GM12878 (cell line): ENCODE results near the gene STX16. TPM values are rescaled to one million over a fixed set of nuclear protein-coding genes. Genes with fewer than 3 reads are reported as not detected.

Experiments
- ATAC-seq: fragments of 200-7000 bp; cut with Tn5 transposase; 3 replicates; pipeline ENCODE4 v1.9.1; 2020; ENCODE audit warnings: mild to moderate bottlenecking, moderate library complexity
- BruUV-seq: library from RNA; stranded (reverse); fragments of 400-500 nt; replicated peaks from 2 replicates; lab custom pipeline; 2021; lab: Mats Ljungman, UMichigan
- CTCF ChIA-PET: fragments of 300-600 bp; sonication (Branson Sonifier 250); formaldehyde crosslinking; extraction: SDS; loops from one replicate; lab custom pipeline; 2021; ENCODE audit warnings: inconsistent platforms; lab: Yijun Ruan, JAX
- POLR2A ChIA-PET: fragments of 350-600 bp; formaldehyde crosslinking; extraction: SDS; loops from one replicate; lab custom pipeline; 2021; ENCODE audit warnings: inconsistent platforms; lab: Charles Lee
- RAD21 ChIA-PET: fragments of 300-600 bp; sonication (Branson Sonifier 250); formaldehyde crosslinking; loops from one replicate; lab custom pipeline; 2023; ENCODE audit warnings: antibody characterized with exemption; ENCODE audit not compliant: unreplicated experiment; lab: Charles Lee
- SMC1A ChIA-PET: fragments of 300-600 bp; sonication (Branson Sonifier 250); formaldehyde crosslinking; loops from one replicate; lab custom pipeline; 2023; ENCODE audit not compliant: unreplicated experiment, uncharacterized antibody; lab: Charles Lee
- DNase-seq: peaks from one replicate; pipeline ENCODE4 v3.0.0-alpha.2; 2011; ENCODE audit warnings: low read depth, low spot score
- FAIRE-seq: peaks from 3 replicates; lab custom pipeline; 2011; peaks lifted over from hg19 to GRCh38; lab: Jason Lieb, UNC
- H2AFZ ChIP-seq: 2 replicates; pipeline ENCODE4 v1.6.0; 2011; ENCODE audit warnings: low read depth, low read length, control low read depth; ENCODE audit not compliant: control insufficient read depth
- H3K27ac ChIP-seq: 2 replicates; pipeline ENCODE4 v1.5.1; 2011; ENCODE audit warnings: control low read depth; ENCODE audit not compliant: control insufficient read depth, insufficient read depth
- H3K27me3 ChIP-seq, 2 experiments: replicated peaks in 1 of 2; 2 replicates each; pipeline versions ENCODE4 v1.6.0 to v1.6.1; 2011; ENCODE audit warnings: low read length in 1 of 2; ENCODE audit not compliant: control insufficient read depth in 2 of 2, insufficient read depth in 2 of 2
- H3K36me3 ChIP-seq, 2 experiments: 2 replicates each; pipeline ENCODE4 v1.5.1; 2011; ENCODE audit warnings: low read length in 1 of 2; ENCODE audit not compliant: control insufficient read depth in 2 of 2, insufficient read depth in 2 of 2
- H3K4me1 ChIP-seq: 2 replicates; pipeline ENCODE4 v1.6.1; 2011; ENCODE audit warnings: mild to moderate bottlenecking, low read length, moderate library complexity, mixed read lengths; ENCODE audit not compliant: control insufficient read depth, insufficient read depth
- H3K4me2 ChIP-seq: 2 replicates; pipeline ENCODE4 v1.6.0; 2011; ENCODE audit warnings: control low read depth; ENCODE audit not compliant: control insufficient read depth, insufficient read depth
- H3K4me3 ChIP-seq: fragments of 200-600 bp; sonication (generic); 2 replicates; pipeline ENCODE4 v1.5.1; 2016
- H3K79me2 ChIP-seq: 2 replicates; pipeline ENCODE4 v1.6.0; 2011; ENCODE audit warnings: low read length; ENCODE audit not compliant: control insufficient read depth, insufficient read depth
- H3K9ac ChIP-seq: 2 replicates; pipeline ENCODE4 v1.8.0; 2011; ENCODE audit warnings: low read length, control low read depth, mixed read lengths; ENCODE audit not compliant: control insufficient read depth, insufficient read depth
- H3K9me3 ChIP-seq: replicated peaks from 3 replicates; pipeline ENCODE4 v1.5.1; 2011; ENCODE audit warnings: mild to moderate bottlenecking, low read length; ENCODE audit not compliant: control insufficient read depth, insufficient read depth
- H4K20me1 ChIP-seq: 2 replicates; pipeline ENCODE4 v1.6.0; 2011; ENCODE audit not compliant: control insufficient read depth, insufficient read depth
- ETV6 ChIP-seq, 2 experiments: fragments of 450-650 bp in 1 of 2; IDR thresholded peaks in 1 of 2; conservative IDR thresholded peaks in 1 of 2; 2 replicates each; pipeline ENCODE4 v1.6.1; 2014; ENCODE audit warnings: antibody characterized with exemption in 1 of 2, borderline replicate concordance in 1 of 2, low read depth in 1 of 2, mild to moderate bottlenecking in 1 of 2, moderate library complexity in 1 of 2
- MYB ChIP-seq: fragments of 150-350 bp; IDR thresholded peaks from 2 replicates; pipeline ENCODE4 v1.6.1; 2014; ENCODE audit warnings: mild to moderate bottlenecking, low read depth, low read length, borderline replicate concordance
- PML ChIP-seq: IDR thresholded peaks from 2 replicates; pipeline ENCODE4 v1.6.1; 2012; ENCODE audit warnings: low read length, inconsistent platforms
- RCOR1 ChIP-seq: conservative IDR thresholded peaks from 2 replicates; pipeline ENCODE4 v1.6.1; 2012; ENCODE audit warnings: low read depth, low read length, improper control_type of control experiment
- SRF ChIP-seq, 2 experiments: IDR thresholded peaks; 2 replicates each; pipeline ENCODE4 v1.6.1; 2011; ENCODE audit warnings: low read depth in 2 of 2, low read length in 2 of 2, mild to moderate bottlenecking in 1 of 2, moderate library complexity in 1 of 2
- WGBS: methylation state at CpG from one replicate; pipeline ENCODE4 v1.1.6; 2016; ENCODE audit warnings: low lambda C conversion rate; ENCODE audit not compliant: insufficient replicate concordance, insufficient coverage; ENCODE audit errors: missing lambda C conversion rate; 5-methylcytosine and 5-hydroxymethylcytosine counted together
- in situ Hi-C: fragments of 300-500 bp; cut with MboI; formaldehyde crosslinking; loops from 9 replicates; pipeline ENCODE4 v1.14.3; 2018; ENCODE audit warnings: mixed read lengths
- intact Hi-C: fragments of 100-400 bp; cut with micrococcal nuclease; formaldehyde crosslinking; loops from one replicate; pipeline ENCODE4 v1.14.2; 2022; ENCODE audit not compliant: unreplicated experiment
- polyA plus RNA-seq, 11 experiments: library from polyadenylated mRNA; depleted of rRNA in 4 of 11; unstranded in 6 of 11; stranded (reverse) in 5 of 11; fragments of >200 nt; fragmentation: Nextera tagmentation in 4 of 11; fragmentation: Illumina TruSeq in 1 of 11; extraction: Ambion mirVana in 4 of 11; extraction: Trizol in 1 of 11; gene quantifications; 1 replicate in 1 of 11; 2 replicates in 10 of 11; pipeline versions ENCODE4 v1.2.1 to v1.2.3, GENCODE V29; 2011 to 2016; ENCODE audit warnings: inconsistent platforms in 2 of 11, missing spikeins in 2 of 11, low read depth in 1 of 11
- total RNA-seq, 4 experiments: library from RNA; depleted of rRNA in 3 of 4; stranded (reverse); fragments of >200 nt in 3 of 4; fragmentation: Illumina TruSeq in 1 of 4; extraction: Trizol in 1 of 4; gene quantifications; 2 replicates each; pipeline versions ENCODE4 v1.2.1 to v1.2.3, GENCODE V29; 2013 to 2021
- TF ChIP-seq, protein P1 (sequence below): fragments of 450-650 bp; formaldehyde crosslinking; IDR thresholded peaks from 2 replicates; pipeline ENCODE4 v1.4.0; 2020; ENCODE audit warnings: mild to moderate bottlenecking, moderate library complexity
- TF ChIP-seq, protein P2 (sequence below): fragments of 450-650 bp; IDR thresholded peaks from 2 replicates; pipeline ENCODE4 v1.6.1; 2017; ENCODE audit warnings: mild to moderate bottlenecking, moderate library complexity

The STX16 gene
- total and polyA plus RNA-seq, 10 of the 15 experiments (the other 5 are each of a cell fraction or from before 2014, with no cell fraction given): 6.3 to 68.4 (median 35.8) TPM

DNA sequence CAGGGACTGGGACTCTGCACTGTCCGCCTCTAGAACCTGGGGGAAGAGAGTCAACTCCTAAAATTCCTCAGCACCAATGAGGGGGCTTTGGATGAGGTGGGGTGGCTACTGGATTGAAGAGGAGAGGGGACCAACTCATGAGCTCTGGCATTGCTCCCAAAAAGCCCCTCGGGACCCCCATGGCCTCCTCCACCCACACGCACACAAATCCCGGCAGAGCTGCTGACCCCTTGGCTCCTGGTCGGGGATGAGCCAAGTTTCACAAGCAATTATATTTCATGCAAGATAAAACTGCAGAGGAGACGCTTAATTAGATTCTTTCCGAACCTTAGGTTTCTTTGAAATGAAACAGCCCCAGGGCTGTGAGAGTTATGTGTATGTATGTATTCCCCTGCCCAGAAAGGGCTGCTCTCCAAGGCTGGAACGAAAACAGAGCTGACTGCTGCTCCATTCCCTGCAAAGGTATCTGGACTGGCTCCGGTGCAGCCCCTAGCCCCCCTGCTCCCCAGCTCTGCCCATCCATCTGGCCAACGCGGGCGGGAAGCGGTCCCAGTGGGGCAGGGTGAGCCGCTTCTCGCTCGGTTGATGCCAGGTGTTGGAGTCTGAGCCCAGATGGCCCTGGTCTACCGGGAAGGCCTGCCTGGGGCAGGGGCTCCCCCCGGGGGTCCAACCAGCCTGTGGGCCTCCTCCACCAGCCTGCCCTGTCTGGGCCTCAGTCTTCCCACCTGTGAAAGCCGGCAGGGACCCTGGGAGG lies 46.8 kb upstream of the STX16 start:
- in situ Hi-C loops (no loop called here), intact Hi-C loops (no loop called here)
- Histone ChIP-seq H4K20me1 (no peaks in the 10 kb centered on the region), H3K9ac (no peak overlapping the region), H3K79me2 (no peaks in the 10 kb centered on the region), H3K9me3 (no peaks in the 10 kb centered on the region), H3K36me3 (no peaks in the 10 kb centered on the region), H3K4me3 (no peak overlapping the region), H3K27ac (no peak overlapping the region), H3K4me1 (no peaks in the 10 kb centered on the region), H2AFZ (no peak overlapping the region), H3K27me3 (peaks cover 0 to 4% of the 10 kb centered on the region in 2 experiments), H3K4me2 (no peak overlapping the region)
- 54% methylated on average over 19 of the region's 19 CpGs for WGBS
- no peak for DNase-seq
- ChIA-PET POLR2A (no interaction called here), SMC1A (interaction anchor here (0.7 kb wide), 1 partner anchor 48 kb away, joined by 3 read pairs; no protein-coding TSS in a partner anchor), RAD21 (interaction anchor here (1.2 kb wide), 1 partner anchor 12 kb away, joined by 3 read pairs; no protein-coding TSS in a partner anchor), CTCF (no interaction called here)
- no peak for FAIRE-seq
- BruUV-seq: no TSS peak
- TF ChIP-seq SRF (IDR thresholded peaks at IDR 0.05; ENCODE audit: low read depth in 2 of 2, low read length in 2 of 2): no peak
- TF ChIP-seq MYB: no peak
- TF ChIP-seq, protein P1, sequence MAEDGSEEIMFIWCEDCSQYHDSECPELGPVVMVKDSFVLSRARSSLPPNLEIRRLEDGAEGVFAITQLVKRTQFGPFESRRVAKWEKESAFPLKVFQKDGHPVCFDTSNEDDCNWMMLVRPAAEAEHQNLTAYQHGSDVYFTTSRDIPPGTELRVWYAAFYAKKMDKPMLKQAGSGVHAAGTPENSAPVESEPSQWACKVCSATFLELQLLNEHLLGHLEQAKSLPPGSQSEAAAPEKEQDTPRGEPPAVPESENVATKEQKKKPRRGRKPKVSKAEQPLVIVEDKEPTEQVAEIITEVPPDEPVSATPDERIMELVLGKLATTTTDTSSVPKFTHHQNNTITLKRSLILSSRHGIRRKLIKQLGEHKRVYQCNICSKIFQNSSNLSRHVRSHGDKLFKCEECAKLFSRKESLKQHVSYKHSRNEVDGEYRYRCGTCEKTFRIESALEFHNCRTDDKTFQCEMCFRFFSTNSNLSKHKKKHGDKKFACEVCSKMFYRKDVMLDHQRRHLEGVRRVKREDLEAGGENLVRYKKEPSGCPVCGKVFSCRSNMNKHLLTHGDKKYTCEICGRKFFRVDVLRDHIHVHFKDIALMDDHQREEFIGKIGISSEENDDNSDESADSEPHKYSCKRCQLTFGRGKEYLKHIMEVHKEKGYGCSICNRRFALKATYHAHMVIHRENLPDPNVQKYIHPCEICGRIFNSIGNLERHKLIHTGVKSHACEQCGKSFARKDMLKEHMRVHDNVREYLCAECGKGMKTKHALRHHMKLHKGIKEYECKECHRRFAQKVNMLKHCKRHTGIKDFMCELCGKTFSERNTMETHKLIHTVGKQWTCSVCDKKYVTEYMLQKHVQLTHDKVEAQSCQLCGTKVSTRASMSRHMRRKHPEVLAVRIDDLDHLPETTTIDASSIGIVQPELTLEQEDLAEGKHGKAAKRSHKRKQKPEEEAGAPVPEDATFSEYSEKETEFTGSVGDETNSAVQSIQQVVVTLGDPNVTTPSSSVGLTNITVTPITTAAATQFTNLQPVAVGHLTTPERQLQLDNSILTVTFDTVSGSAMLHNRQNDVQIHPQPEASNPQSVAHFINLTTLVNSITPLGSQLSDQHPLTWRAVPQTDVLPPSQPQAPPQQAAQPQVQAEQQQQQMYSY (CRISPR knock-in tag): no peak
- TF ChIP-seq, protein P2, sequence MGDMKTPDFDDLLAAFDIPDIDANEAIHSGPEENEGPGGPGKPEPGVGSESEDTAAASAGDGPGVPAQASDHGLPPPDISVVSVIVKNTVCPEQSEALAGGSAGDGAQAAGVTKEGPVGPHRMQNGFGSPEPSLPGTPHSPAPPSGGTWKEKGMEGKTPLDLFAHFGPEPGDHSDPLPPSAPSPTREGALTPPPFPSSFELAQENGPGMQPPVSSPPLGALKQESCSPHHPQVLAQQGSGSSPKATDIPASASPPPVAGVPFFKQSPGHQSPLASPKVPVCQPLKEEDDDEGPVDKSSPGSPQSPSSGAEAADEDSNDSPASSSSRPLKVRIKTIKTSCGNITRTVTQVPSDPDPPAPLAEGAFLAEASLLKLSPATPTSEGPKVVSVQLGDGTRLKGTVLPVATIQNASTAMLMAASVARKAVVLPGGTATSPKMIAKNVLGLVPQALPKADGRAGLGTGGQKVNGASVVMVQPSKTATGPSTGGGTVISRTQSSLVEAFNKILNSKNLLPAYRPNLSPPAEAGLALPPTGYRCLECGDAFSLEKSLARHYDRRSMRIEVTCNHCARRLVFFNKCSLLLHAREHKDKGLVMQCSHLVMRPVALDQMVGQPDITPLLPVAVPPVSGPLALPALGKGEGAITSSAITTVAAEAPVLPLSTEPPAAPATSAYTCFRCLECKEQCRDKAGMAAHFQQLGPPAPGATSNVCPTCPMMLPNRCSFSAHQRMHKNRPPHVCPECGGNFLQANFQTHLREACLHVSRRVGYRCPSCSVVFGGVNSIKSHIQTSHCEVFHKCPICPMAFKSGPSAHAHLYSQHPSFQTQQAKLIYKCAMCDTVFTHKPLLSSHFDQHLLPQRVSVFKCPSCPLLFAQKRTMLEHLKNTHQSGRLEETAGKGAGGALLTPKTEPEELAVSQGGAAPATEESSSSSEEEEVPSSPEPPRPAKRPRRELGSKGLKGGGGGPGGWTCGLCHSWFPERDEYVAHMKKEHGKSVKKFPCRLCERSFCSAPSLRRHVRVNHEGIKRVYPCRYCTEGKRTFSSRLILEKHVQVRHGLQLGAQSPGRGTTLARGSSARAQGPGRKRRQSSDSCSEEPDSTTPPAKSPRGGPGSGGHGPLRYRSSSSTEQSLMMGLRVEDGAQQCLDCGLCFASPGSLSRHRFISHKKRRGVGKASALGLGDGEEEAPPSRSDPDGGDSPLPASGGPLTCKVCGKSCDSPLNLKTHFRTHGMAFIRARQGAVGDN: no peak
- no peak for TF ChIP-seq ETV6 (conservative IDR thresholded peaks at IDR 0.05 in 1 of 2, IDR thresholded peaks at IDR 0.05 in 1 of 2; ENCODE audit: borderline replicate concordance in 1 of 2, low read depth in 1 of 2)
- no peak for TF ChIP-seq RCOR1
- TF ChIP-seq PML: no peak
- no peak for ATAC-seq
